Panc1 (cell line): ENCODE data around the gene CAMK1D.

ENCODE experiments used
- POLR2AphosphoS5 ChIP-seq: IDR thresholded peaks from 2 replicates; pipeline ENCODE4 v1.6.1; 2012; ENCODE audit warnings: mild to moderate bottlenecking, low read depth, low read length, moderate library complexity
- TCF7L2 ChIP-seq: IDR thresholded peaks from 2 replicates; pipeline ENCODE4 v1.6.1; 2011; ENCODE audit warnings: mild to moderate bottlenecking, low read depth, low read length, inconsistent platforms
- TF ChIP-seq, protein P1 (sequence below): fragments of 450-650 bp; IDR thresholded peaks from 2 replicates; pipeline ENCODE4 v1.5.1; 2017; ENCODE audit warnings: mild to moderate bottlenecking
- TF ChIP-seq, protein P2 (sequence below), 2 experiments: IDR thresholded peaks; 2 replicates each; pipeline ENCODE4 v1.6.1; 2011 to 2012; ENCODE audit warnings: low read depth in 2 of 2, control low read depth in 1 of 2, low read length in 1 of 2, mild to moderate bottlenecking in 1 of 2, moderate library complexity in 1 of 2; ENCODE audit not compliant: insufficient read depth in 1 of 2

- TF ChIP-seq, protein P1, sequence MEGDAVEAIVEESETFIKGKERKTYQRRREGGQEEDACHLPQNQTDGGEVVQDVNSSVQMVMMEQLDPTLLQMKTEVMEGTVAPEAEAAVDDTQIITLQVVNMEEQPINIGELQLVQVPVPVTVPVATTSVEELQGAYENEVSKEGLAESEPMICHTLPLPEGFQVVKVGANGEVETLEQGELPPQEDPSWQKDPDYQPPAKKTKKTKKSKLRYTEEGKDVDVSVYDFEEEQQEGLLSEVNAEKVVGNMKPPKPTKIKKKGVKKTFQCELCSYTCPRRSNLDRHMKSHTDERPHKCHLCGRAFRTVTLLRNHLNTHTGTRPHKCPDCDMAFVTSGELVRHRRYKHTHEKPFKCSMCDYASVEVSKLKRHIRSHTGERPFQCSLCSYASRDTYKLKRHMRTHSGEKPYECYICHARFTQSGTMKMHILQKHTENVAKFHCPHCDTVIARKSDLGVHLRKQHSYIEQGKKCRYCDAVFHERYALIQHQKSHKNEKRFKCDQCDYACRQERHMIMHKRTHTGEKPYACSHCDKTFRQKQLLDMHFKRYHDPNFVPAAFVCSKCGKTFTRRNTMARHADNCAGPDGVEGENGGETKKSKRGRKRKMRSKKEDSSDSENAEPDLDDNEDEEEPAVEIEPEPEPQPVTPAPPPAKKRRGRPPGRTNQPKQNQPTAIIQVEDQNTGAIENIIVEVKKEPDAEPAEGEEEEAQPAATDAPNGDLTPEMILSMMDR, result no peak
- TF ChIP-seq, protein P2, sequence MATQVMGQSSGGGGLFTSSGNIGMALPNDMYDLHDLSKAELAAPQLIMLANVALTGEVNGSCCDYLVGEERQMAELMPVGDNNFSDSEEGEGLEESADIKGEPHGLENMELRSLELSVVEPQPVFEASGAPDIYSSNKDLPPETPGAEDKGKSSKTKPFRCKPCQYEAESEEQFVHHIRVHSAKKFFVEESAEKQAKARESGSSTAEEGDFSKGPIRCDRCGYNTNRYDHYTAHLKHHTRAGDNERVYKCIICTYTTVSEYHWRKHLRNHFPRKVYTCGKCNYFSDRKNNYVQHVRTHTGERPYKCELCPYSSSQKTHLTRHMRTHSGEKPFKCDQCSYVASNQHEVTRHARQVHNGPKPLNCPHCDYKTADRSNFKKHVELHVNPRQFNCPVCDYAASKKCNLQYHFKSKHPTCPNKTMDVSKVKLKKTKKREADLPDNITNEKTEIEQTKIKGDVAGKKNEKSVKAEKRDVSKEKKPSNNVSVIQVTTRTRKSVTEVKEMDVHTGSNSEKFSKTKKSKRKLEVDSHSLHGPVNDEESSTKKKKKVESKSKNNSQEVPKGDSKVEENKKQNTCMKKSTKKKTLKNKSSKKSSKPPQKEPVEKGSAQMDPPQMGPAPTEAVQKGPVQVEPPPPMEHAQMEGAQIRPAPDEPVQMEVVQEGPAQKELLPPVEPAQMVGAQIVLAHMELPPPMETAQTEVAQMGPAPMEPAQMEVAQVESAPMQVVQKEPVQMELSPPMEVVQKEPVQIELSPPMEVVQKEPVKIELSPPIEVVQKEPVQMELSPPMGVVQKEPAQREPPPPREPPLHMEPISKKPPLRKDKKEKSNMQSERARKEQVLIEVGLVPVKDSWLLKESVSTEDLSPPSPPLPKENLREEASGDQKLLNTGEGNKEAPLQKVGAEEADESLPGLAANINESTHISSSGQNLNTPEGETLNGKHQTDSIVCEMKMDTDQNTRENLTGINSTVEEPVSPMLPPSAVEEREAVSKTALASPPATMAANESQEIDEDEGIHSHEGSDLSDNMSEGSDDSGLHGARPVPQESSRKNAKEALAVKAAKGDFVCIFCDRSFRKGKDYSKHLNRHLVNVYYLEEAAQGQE (IDR thresholded peaks at IDR 0.05; ENCODE audit: insufficient read depth in 1 of 2, low read depth in 2 of 2, low read length in 1 of 2), result no peak
- TF ChIP-seq POLR2AphosphoS5, result no peak
- TF ChIP-seq TCF7L2, result no peak
Measured at GRCh38 chr10:12521423-12521822, 172.1 kb downstream of the CAMK1D start.
